ENCODE measurements around the gene PKIG. TPM values are rescaled to one million over a fixed set of nuclear protein-coding genes. Genes with fewer than 3 reads are reported as not detected.

The PKIG gene
- total RNA-seq, 4 donors from 2014 or later = 21.5 to 42.6 (median 28.2) TPM

- WGBS, 2 donors = 82 to 84% methylated on average over 9 of the region's 9 CpGs
- no peak for DNase-seq (ENCODE audit: low spot score in 2 of 2)
- no peak for TF ChIP-seq POLR2A (IDR thresholded peaks at IDR 0.05)
- no peak for TF ChIP-seq CTCF (IDR thresholded peaks at IDR 0.05)
- intact Hi-C loops (cut with DNase I; ENCODE audit: low total_unique reads) = no loop called here
- H3K4me3 ChIP-seq (ENCODE audit: low read depth, poor library complexity, severe bottlenecking) = no peak overlapping the region
Observed at GRCh38 chr20:44580581-44581268, 1.7 kb upstream of the PKIG start.

- no peak overlapping the region for H3K4me3 ChIP-seq (ENCODE audit: low read depth, poor library complexity, severe bottlenecking)
- no peak for TF ChIP-seq CTCF (IDR thresholded peaks at IDR 0.05)
- no peak for TF ChIP-seq POLR2A (IDR thresholded peaks at IDR 0.05)
- no peak for DNase-seq (ENCODE audit: low spot score in 2 of 2)
- WGBS, 2 donors = 80 to 90% methylated on average over 1 of the region's 1 CpG
- intact Hi-C loops (cut with DNase I; ENCODE audit: low total_unique reads) = no loop called here
Observed at GRCh38 chr20:44581515-44581914, 864 bp upstream of the PKIG start.

GRCh38 chr20:44583157-44583556 lies 778 bp downstream of the PKIG start:
- TF ChIP-seq CTCF (IDR thresholded peaks at IDR 0.05) = no peak
- no peak for TF ChIP-seq POLR2A (IDR thresholded peaks at IDR 0.05)
- WGBS, 2 donors = 49 to 69% methylated on average over 1 of the region's 1 CpG
- H3K4me3 ChIP-seq (ENCODE audit: low read depth, poor library complexity, severe bottlenecking) = no peak overlapping the region
- intact Hi-C loops (cut with DNase I; ENCODE audit: low total_unique reads) = no loop called here
- DNase-seq (ENCODE audit: low spot score in 2 of 2) = no peak

GRCh38 chr20:44584162-44584561 lies 1.8 kb downstream of the PKIG start:
- WGBS, 2 donors = 89 to 92% methylated on average over 4 of the region's 4 CpGs
- TF ChIP-seq POLR2A (IDR thresholded peaks at IDR 0.05) (no peak), CTCF (IDR thresholded peaks at IDR 0.05) (no peak)
- DNase-seq (ENCODE audit: low spot score in 2 of 2) = no peak
- intact Hi-C loops (cut with DNase I; ENCODE audit: low total_unique reads) = no loop called here
- no peak overlapping the region for H3K4me3 ChIP-seq (ENCODE audit: low read depth, poor library complexity, severe bottlenecking)

GRCh38 chr20:44585057-44585963 lies 2.9 kb downstream of the PKIG start:
- no peak for TF ChIP-seq CTCF (IDR thresholded peaks at IDR 0.05)
- TF ChIP-seq POLR2A (IDR thresholded peaks at IDR 0.05) = no peak
- no peak overlapping the region for H3K4me3 ChIP-seq (ENCODE audit: low read depth, poor library complexity, severe bottlenecking)
- DNase-seq (ENCODE audit: low spot score in 2 of 2) = no peak
- intact Hi-C loops (cut with DNase I; ENCODE audit: low total_unique reads) = no loop called here
- 83 to 86% methylated on average over 6 of the region's 6 CpGs for WGBS, 2 donors
